Left hindlimb (tissue), 1 donor: Measurements from ENCODE around the gene EXOC3L2.
"Not testable (repeated sequence)": the region's sequence is repeated elsewhere in the genome, so short reads cannot be mapped to it uniquely, and the experiment has no call there.

ENCODE experiments used
- DNase-seq: peaks from one replicate; pipeline ENCODE4 v3.0.0-alpha.2; 2018

Gene EXOC3L2

DNA sequence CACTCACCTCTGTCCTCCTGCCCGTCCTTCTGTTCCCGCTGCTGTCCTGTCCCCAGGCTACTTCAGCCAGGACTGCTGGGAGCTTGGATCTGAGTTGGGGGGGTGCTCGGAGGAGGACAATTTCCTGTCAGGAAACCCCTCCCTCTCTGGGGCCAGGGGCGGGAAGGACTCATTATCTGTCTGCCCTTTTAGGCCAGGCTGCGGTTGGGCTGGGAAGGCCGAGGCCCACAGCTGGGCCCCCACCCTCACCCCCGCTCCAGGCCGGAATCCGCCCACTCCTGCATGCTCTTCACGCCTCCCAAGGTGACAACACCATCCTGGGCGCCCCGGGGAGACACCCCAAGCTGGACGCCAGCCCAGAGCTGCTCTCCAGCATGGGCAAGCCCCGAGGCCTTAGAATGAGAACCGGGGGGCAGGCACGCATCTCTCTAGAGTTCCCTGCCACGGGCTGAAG lies at the start of gene EXOC3L2:
TSS of gene EXOC3L2 (minus strand) at position 74 of the 454 bp plus-strand sequence. CDS start 6,362 bp downstream, outside the sequence.
- DNase-seq, result peak; percentile 55

DNA sequence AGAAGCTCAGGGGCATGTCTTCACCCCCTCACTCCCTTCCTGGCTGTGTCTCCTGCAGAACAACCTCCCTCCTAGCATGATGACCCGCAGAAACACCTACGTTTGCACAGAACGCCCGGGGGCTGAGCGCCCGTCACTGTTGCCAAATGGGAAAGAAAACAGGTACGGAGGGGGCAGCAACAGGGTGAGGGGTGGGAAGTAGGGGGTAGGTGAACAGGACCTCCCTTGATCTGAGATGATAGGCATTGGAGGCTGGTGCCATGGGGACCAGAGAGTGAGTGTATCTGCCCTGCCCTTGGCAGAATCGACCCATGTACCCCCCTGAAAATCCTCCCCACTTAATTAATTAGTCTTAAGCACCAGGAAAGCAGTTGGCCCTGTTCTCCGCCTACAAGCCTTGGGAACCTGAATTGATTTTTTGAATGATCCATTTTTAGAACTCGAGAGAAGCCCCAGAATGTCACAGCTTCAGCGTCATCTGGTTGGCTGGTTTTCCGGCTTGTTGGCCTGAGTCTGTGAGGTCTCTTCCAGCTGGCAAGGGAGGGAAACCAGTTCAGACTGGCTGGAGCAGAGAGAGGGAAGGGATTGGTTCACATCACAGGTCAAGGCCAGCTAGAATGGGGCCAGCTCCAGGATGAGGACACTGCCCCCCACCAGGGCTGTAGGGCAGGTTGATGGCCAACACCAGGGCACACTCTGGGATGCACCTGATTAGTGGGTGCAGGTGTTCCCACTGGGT lies 49.3 kb upstream of the EXOC3L2 start:
- DNase-seq, result peak; percentile 67

- no peak for DNase-seq
Measured at GRCh38 chr19:45293682-45294081, 48.5 kb upstream of the EXOC3L2 start.

DNA sequence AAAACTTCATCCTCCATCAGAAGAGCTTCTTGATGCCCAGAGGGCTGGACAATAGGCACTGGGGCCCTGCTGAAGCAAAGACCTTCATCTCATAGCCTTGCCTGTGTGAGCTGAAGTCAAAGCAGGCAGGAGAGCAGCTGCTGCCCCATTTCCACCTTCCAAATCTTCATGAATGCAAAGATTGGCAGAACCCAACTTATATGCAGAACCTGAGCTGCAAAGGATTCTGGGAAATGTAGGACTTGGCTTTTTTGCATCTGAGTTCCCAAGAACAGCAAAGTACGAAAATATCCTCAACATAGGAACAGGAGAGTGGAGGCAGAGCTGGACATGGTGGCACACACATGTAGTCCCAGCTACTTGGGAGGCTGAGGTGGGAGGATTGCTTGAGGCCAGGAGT lies 46.6 kb upstream of the EXOC3L2 start:
- no peak for DNase-seq

- DNase-seq, result no peak
Measured at GRCh38 chr19:45290381-45290931, 45.2 kb upstream of the EXOC3L2 start.

DNA sequence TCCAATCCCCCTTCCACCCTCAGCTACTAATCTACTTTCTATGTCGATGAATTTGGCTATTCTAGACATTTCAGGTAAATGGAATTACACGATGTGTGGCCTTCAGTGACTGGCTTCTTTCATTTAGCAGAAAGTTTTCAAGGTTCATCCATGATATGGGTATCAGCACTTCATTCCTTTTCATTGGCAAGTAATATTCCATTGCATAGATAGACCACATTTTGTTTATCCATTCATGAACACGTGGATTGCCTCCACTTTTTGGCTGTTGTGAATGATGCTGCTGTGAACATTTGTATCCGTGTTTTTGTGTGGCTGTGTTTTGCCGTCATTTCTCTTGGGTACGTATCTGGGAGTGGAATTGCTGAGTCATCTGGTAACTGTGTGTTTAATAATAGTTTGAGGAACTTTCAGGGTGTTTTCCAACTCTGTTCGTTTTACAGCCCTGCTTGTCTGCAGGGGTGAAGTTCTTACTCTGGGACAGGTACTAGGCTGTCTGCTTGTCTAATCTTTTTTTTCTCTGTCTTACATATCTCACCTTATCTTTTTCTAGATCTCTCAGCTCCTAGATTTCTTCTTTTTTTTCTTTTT lies 38.3 kb upstream of the EXOC3L2 start:
- no peak for DNase-seq

GRCh38 chr19:45280471-45280961 lies 35.3 kb upstream of the EXOC3L2 start:
- no peak for DNase-seq

DNA sequence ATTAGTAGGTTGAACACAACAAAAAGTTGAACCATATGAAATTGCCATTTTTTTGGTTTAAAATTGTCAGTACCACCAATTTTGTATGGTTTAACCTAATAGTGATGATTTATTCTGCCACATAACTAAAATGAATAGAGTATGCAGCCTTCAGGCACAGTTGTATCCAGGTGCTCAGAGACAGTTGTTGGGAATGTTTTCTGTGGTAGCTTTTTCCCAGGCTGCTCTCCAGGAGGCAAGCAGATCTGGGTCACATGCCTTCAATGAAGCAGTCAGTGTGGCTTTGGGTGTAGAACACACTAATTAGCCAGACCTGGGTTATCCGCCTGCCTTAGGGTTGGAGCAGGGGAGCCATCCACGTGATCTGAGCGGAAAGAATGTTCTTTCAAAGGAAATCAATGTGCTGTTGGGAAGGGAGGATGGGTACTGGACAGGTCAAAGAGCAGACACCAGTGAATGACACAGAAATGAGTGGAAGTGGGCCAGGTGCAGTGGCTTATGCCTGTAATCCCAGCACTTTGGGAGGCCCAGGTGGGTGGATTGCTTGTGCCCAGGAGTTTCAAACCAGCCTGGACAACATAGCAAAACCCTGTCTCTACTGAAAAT lies 34.5 kb upstream of the EXOC3L2 start:
- DNase-seq, result no peak

GRCh38 chr19:45278087-45278486 lies 32.9 kb upstream of the EXOC3L2 start:
- DNase-seq, result no peak

DNA sequence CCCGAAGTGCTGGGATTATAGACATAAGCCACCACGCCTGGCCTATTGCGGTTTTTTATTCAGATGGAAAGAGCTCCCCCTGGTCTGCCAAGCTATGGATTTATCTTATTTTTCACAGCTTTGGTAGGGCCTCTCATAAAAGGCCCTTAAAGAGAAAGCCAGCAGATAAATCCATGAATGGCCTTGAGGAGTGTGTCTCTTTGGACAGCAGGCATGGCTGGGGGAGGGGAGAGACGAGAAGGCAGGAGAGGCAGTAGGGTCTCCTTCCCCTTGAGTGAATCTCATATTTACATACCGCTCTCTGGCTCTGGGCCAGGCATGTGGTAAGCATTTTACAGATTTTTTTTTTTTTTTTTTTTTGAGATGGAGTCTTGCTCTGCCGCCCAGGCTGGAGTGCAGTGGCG lies 31.1 kb upstream of the EXOC3L2 start:
- DNase-seq, result peak; percentile 60

DNA sequence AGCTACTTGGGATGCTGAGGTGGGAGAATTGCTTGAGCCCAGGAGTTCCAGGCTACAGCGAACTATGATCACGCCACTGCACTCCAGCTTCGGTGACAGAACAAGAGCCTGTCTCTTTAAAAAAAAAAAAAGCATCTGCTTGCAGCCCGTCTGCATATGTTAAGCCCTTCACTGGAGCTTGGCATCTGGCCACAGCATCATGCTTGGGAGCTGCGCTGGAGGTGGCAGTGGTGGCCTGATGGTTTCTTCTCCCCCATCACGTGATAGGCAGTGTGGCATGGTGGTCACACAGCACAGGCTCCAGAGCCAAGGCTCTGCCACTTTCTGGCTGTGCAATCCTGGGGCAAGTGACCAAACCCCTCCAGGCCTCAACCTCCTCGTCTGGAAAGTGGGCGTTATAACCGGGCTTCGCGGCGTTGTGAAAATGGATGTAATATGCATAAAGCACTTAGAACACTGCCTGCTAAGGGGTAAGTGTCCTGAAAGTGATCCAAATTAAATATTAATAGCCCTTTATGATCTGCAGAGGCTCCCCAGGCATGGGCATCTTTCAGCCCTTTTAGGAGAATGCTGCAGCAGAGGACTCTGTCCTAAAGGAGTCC lies 30.3 kb upstream of the EXOC3L2 start:
- no peak for DNase-seq

DNA sequence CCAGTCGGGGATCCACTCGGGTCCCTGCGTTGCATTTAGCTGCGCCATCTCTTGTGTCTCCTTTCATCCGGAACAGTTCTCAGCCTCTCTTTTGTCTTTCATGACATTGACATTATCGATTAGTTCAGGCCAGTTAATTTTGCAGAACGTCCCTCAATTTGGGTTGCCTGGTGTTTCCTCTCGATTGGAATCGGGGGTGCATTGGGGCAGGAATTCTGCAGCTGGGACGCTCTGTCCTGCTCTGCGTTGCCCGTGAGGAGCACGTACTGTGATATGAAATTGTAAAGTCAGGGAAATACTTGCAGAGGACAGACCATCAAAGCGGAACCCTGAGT lies 28.3 kb upstream of the EXOC3L2 start:
- DNase-seq, result no peak

GRCh38 chr19:45271735-45272108 lies 26.5 kb upstream of the EXOC3L2 start:
- no peak for DNase-seq

DNA sequence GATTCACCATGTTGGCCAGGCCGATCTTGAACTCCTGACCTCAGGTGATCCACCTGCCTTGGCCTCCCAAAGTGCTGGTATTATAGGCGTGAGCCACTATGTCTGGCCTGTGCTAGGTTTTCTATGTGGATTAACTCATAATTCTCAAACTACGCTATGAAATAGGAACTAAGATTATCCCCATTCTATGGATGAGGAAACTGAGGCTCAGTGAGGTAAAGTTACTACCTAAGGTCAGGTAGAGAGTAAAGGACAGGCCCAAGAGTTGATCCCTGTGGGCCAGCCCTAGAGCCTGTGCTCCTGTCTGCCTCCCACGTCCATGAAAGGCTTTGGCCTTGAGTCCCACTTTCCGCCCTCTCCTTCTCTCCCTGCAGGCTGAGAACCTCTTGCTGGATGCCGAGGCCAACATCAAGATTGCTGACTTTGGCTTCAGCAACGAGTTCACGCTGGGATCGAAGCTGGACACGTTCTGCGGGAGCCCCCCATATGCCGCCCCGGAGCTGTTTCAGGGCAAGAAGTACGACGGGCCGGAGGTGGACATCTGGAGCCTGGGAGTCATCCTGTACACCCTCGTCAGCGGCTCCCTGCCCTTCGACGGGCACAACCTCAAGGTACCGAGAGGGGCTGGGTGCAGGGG lies 26.0 kb upstream of the EXOC3L2 start:
- DNase-seq, result no peak

DNA sequence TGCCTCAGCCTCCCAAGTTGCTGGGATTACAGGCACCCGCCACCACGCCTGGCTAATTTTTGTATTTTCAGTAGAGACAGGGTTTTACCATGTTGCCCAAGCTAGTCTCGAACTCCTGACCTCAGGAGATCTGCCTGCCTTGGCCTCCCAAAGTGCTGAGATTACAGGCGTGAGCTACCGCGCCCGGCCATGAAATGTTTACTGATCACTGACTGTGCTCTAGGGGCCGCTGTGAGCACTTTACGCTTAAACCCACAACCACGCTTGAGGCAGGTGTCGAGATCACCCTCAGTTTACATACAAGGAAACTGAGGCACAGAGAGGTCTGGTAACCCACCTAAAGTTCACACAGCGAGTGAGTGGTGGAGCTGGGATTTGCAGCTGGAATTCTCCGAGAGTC lies 24.7 kb upstream of the EXOC3L2 start:
- not testable (repeated sequence) for DNase-seq

DNA sequence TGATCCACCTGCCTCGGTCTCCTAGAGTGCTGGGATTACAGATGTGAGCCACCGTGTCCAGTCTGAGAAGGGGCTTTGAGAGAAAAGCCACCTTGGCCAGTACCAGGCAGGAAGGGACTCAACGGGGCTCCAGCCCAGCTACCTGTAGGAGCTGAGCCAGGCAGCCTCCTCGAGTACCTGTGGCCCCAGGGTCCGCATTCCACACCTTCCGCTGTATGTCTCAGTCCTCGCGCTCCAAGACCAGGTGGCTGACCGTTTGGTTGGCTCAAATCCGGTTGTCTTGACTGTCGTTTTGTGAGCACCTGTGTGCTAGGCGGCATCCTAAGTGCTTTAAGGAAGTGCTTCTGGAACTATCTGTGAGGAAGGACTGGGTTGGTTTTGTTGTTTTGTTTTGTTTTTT lies 22.1 kb upstream of the EXOC3L2 start:
- DNase-seq, result no peak

- DNase-seq, result no peak
Measured at GRCh38 chr19:45265375-45265774, 20.2 kb upstream of the EXOC3L2 start.

GRCh38 chr19:45264781-45265317 lies 19.6 kb upstream of the EXOC3L2 start:
- DNase-seq, result no peak

GRCh38 chr19:45263013-45263412 lies 17.8 kb upstream of the EXOC3L2 start:
- DNase-seq, result no peak

DNA sequence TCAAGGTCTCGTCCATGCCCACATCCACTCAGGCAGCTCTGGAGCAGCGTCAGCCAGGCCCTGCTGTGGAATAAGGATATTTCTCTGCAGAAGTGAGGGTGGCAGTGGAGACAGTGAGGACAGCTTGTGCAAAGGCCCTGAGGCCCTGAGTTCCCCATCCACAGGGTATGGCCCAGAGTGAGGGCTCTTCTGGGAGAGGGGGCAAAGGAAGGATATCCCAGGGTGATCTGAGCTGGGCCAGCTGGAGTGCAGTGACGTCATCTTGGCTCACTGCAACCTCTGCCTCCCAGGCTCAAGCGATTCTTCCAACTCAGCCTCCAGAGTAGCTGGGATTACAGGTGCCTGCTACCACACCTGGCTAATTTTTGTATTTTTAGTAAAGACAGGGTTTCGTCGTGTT lies 17.4 kb upstream of the EXOC3L2 start:
- no peak for DNase-seq

DNA sequence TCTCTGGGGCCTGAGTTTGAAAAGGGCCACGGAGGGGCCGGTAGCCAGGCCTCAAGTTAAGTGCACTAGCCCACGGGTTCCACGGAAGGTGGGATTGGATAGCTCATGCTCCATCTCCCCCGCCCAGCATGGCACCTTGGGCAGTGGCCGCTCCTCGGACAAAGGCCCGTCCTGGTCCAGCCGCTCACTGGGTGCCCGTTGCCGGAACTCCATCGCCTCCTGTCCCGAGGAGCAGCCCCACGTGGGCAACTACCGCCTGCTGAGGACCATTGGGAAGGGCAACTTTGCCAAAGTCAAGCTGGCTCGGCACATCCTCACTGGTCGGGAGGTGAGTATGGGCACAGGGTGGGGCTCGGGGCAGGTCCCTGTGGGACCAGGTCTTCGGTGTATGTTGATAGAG lies 13.7 kb upstream of the EXOC3L2 start:
- DNase-seq, result no peak

GRCh38 chr19:45256836-45257235 lies 11.6 kb upstream of the EXOC3L2 start:
- DNase-seq, result no peak
